Thoracic aorta (tissue), 2 donors: Measurements from ENCODE around the gene EGFL6. TPM values are rescaled to one million over a fixed set of nuclear protein-coding genes. Genes with fewer than 3 reads are reported as not detected.
"Not testable (repeated sequence)": the region's sequence is repeated elsewhere in the genome, so short reads cannot be mapped to it uniquely, and the experiment has no call there.

ENCODE experiments used
- ATAC-seq: fragments of 150-250 bp; one replicate; pipeline ENCODE4 v1.8.0; 2017; ENCODE audit warnings: low read depth; ENCODE audit not compliant: insufficient number of reproducible peaks, low FRiP score
- DNase-seq: peaks from one replicate; pipeline ENCODE4 v3.0.0-alpha.2; 2020; ENCODE audit warnings: low spot score
- H3K27ac ChIP-seq, 2 donors: fragments of 200-600 bp; sonication (generic); 1 replicate in 1 of 2; 2 replicates in 1 of 2; pipeline ENCODE4 v1.5.1; 2016; ENCODE audit warnings: mild to moderate bottlenecking in 2 of 2, moderate library complexity in 2 of 2
- H3K27me3 ChIP-seq: fragments of 200-600 bp; sonication (generic); replicated peaks from 2 replicates; pipeline ENCODE4 v1.6.0; 2016; ENCODE audit warnings: mild to moderate bottlenecking; ENCODE audit not compliant: insufficient read depth
- H3K36me3 ChIP-seq: fragments of 200-600 bp; sonication (generic); one replicate; pipeline ENCODE4 v1.5.1; 2016
- H3K4me1 ChIP-seq, 2 donors: fragments of 200-600 bp; sonication (generic); 1 replicate in 1 of 2; 2 replicates in 1 of 2; pipeline versions ENCODE4 v1.5.1 to v1.6.0; 2016; ENCODE audit warnings: low read depth in 2 of 2, mild to moderate bottlenecking in 1 of 2; ENCODE audit not compliant: control insufficient read depth in 1 of 2
- H3K4me3 ChIP-seq: fragments of 200-600 bp; sonication (generic); 2 replicates; pipeline ENCODE4 v1.5.1; 2016; ENCODE audit warnings: mild to moderate bottlenecking
- H3K9me3 ChIP-seq: fragments of 200-600 bp; sonication (generic); 2 replicates; pipeline ENCODE4 v1.5.1; 2016
- CTCF ChIP-seq: fragments of 200-600 bp; sonication (generic); IDR thresholded peaks from one replicate; pipeline ENCODE4 v1.5.1; 2019; ENCODE audit warnings: antibody characterized with exemption
- total RNA-seq, 2 donors: library from RNA; depleted of rRNA; stranded (reverse); fragments of >200 nt; gene quantifications; one replicate each; pipeline versions ENCODE4 v1.1.0 to v1.2.3, GENCODE V29; 2016

EGFL6 gene
- total RNA-seq, 2 donors from 2014 or later = not detected

- H3K4me1 ChIP-seq = no peaks in the 10 kb centered on the region
- no peaks in the 10 kb centered on the region for H3K27me3 ChIP-seq
- ATAC-seq (no peak), DNase-seq (no peak)
- H3K27ac ChIP-seq = no peak overlapping the region
- TF ChIP-seq CTCF = no peak
- H3K4me3 ChIP-seq = no peak overlapping the region
- no peaks in the 10 kb centered on the region for H3K36me3 ChIP-seq
- no peaks in the 10 kb centered on the region for H3K9me3 ChIP-seq
Measured at GRCh38 chrX:13676885-13677284, 107.5 kb downstream of the EGFL6 start.

DNA sequence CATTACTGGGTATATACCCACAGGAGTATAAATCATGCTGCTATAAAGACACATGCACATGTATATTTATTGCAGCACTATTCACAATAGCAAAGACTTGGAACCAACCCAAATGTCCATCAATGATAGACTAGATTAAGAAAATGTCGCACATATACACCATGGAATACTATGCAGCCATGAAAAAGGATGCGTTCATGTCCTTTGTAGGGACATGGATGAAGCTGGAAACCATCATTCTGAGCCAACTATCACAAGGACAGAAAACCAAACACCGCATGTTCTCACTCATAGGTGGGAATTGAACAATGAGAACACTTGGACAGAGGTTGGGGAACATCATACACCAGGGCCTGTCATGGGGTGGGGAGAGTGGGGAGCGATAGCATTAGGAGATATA is 110.3 kb downstream of the EGFL6 start:
- not testable (repeated sequence) for H3K27ac ChIP-seq, ATAC-seq, H3K36me3 ChIP-seq, H3K27me3 ChIP-seq, H3K9me3 ChIP-seq, H3K4me3 ChIP-seq, DNase-seq, H3K4me1 ChIP-seq

DNA sequence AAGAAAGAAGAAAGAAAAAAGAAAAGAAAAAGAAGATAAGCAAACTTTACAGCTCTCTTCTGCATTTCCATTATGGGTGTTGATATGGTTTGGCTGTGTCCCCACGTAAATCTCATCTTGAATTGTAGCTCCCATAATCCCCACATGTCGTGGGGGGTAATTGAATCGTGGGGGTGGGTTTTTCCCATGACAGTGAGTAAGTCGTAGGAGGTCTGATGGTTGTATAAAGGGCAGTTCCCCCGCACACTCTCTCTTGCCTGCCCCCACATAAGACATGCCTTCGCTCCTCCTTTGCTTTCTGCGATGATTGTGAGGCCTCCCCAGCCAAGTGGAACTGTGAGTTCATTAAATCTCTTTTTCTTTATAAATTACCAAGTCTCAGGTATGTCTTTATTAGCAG is 112.2 kb downstream of the EGFL6 start:
- no peak overlapping the region for H3K27ac ChIP-seq
- no peaks in the 10 kb centered on the region for H3K36me3 ChIP-seq
- no peaks in the 10 kb centered on the region for H3K27me3 ChIP-seq
- H3K4me3 ChIP-seq = no peak overlapping the region
- TF ChIP-seq CTCF = no peak
- ATAC-seq (no peak), DNase-seq (no peak)
- H3K4me1 ChIP-seq = no peaks in the 10 kb centered on the region
- H3K9me3 ChIP-seq = no peaks in the 10 kb centered on the region

Other genes starting within 250 kb of the EGFL6 start
- not detected for gene ATXN3L, start 249.5 kb upstream of the EGFL6 start, total RNA-seq
- 1 to 10 TPM; 2.6 to 9.6 TPM for gene TCEANC, start 83.5 kb downstream of the EGFL6 start, total RNA-seq
- 10 to 100 TPM; 20.0 to 21.7 TPM for gene RAB9A, start 119.5 kb downstream of the EGFL6 start, total RNA-seq
- 10 to 100 TPM; 15.0 to 24.2 TPM for gene TRAPPC2, start 165.0 kb downstream of the EGFL6 start, total RNA-seq
- 10 to 100 TPM; 15.3 to 19.0 TPM for gene OFD1, start 165.1 kb downstream of the EGFL6 start, total RNA-seq
- 10 to 100 TPM; 23.7 to 33.7 TPM for gene GPM6B, start 247.5 kb downstream of the EGFL6 start, total RNA-seq